ENCODE data around the gene BPTF.
"Not testable (repeated sequence)": the region's sequence is repeated elsewhere in the genome, so short reads cannot be mapped to it uniquely, and the experiment has no call there.

BPTF gene

DNA sequence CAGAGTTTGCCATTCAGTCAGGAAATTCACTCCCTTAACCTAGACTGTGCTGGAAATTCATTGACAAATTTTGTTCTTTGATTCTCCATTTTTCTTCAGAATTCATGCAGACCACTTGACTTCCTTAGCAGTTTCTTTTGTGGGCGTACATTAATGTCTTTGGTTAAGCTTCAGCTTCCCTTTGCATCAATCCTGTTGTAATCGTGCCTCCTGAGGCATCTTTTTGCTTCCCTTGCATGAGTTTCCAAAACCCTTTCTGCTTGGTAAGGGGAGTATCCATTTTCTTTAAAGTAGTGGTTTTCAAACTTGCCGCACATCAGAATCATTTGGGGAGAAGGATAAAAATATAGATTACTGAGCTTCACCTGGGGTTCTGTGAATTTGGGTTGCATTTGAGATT lies 23.5 kb downstream of the BPTF start:
- H3K9me3 Mint-ChIP-seq; H3K27me3 Mint-ChIP-seq; DNase-seq; H3K27ac Mint-ChIP-seq; ATAC-seq (replicated peaks): not testable (repeated sequence)
- Mint-ChIP-seq H3K4me1 (peaks cover 24 to 55% of the 10 kb centered on the region in 2 donors), H3K36me3 (peaks cover 10 to 13% of the 10 kb centered on the region in 2 donors), H3K4me3 (peak overlapping the region in 1 of 2 donors; percentile 17)

GRCh38 chr17:67850991-67851631 lies 25.8 kb downstream of the BPTF start:
- DNase-seq (no peak), ATAC-seq (replicated peaks) (no peak)
- Mint-ChIP-seq H3K4me3 (no peak overlapping the region), H3K27ac (peak overlapping the region; percentile 83), H3K36me3 (peaks cover 21 to 25% of the 10 kb centered on the region in 2 donors), H3K4me1 (peaks cover 37 to 69% of the 10 kb centered on the region in 2 donors), H3K9me3 (no peaks in the 10 kb centered on the region), H3K27me3 (no peaks in the 10 kb centered on the region)

DNA sequence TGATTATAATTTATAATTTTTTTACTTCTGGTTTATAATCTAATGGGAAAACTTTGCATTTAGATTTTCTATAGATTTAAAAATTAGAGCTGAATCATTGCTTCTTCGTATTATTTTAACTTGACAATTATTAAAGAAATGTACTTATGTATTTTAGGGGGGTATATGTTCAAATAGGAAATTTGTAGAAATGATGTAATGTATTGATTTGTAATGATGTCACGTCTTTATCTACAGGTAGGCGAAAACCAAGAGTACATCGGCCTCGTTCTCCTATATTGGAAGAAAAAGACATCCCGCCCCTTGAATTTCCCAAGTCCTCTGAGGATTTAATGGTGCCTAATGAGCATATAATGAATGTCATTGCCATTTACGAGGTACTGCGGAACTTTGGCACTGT lies 28.4 kb downstream of the BPTF start:
- DNase-seq (no peak), ATAC-seq (replicated peaks) (no peak)
- Mint-ChIP-seq H3K36me3 (peaks cover 20 to 36% of the 10 kb centered on the region in 2 donors), H3K9me3 (no peaks in the 10 kb centered on the region), H3K4me3 (no peak overlapping the region), H3K27ac (no peak overlapping the region), H3K4me1 (peaks cover 35 to 62% of the 10 kb centered on the region in 2 donors), H3K27me3 (no peaks in the 10 kb centered on the region)

GRCh38 chr17:67854378-67854777 lies 29.1 kb downstream of the BPTF start:
- ATAC-seq (replicated peaks) (no peak), DNase-seq (no peak)
- Mint-ChIP-seq H3K9me3 (no peaks in the 10 kb centered on the region), H3K36me3 (peaks cover 19 to 33% of the 10 kb centered on the region in 2 donors), H3K27me3 (no peaks in the 10 kb centered on the region), H3K4me1 (peaks cover 31 to 55% of the 10 kb centered on the region in 2 donors), H3K4me3 (peak overlapping the region in 1 of 2 donors; percentile 16), H3K27ac (peak overlapping the region; percentile 87)

- Mint-ChIP-seq H3K4me3 (peak overlapping the region; percentile 57 to 71), H3K27ac (peak overlapping the region; percentile 93), H3K4me1 (peaks cover 29 to 52% of the 10 kb centered on the region in 2 donors), H3K36me3 (peaks cover 13 to 30% of the 10 kb centered on the region in 2 donors), H3K9me3 (no peaks in the 10 kb centered on the region), H3K27me3 (no peaks in the 10 kb centered on the region)
- peak; percentile 8 for DNase-seq
- ATAC-seq (replicated peaks) = peak; percentile 88 to 90
These were observed 30.4 kb downstream of the BPTF start for GRCh38 chr17:67855504-67856324.

GRCh38 chr17:67856402-67856801 lies 31.1 kb downstream of the BPTF start:
- Mint-ChIP-seq H3K4me1 (peaks cover 30 to 52% of the 10 kb centered on the region in 2 donors), H3K4me3 (peak overlapping the region; percentile 57 to 71), H3K27ac (peak overlapping the region; percentile 93), H3K36me3 (peaks cover 17 to 35% of the 10 kb centered on the region in 2 donors)
- peak; percentile 36 to 57 for ATAC-seq (replicated peaks)
- DNase-seq, H3K27me3 Mint-ChIP-seq, H3K9me3 Mint-ChIP-seq: not testable (repeated sequence)

DNA sequence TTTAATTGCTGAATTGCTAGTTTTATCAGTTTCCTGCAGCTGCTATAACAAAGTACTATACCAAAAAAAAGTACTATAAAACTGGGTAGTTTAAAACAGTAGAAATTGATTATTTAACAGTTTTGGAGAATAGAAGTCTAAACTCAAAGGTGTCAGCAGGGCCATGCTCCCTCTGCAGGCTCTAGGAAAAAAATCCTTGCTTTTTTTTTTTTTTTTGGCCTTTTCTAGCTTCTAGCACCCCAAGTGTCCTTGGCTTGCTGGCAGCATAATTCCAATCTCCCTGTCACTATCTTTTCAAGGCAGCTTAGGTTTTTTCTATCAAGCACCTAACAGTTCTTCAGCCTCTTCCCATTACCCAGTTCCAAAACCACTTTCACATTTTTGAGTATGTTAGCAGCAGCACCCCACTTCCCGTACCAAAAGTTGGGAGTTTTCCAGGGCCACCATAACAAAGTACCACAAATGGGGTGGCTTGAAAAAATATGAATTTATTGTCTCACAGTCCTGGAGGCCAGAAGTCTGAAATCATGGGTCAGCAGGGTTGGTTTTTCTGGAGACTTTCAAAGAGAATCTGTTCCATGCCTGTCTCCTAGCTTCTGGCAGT lies 37.4 kb downstream of the BPTF start:
- no peak overlapping the region for H3K4me3 Mint-ChIP-seq
- no peak for ATAC-seq (replicated peaks)
- H3K27me3 Mint-ChIP-seq = no peaks in the 10 kb centered on the region
- peaks cover 21 to 39% of the 10 kb centered on the region in 2 donors for H3K36me3 Mint-ChIP-seq
- H3K27ac Mint-ChIP-seq = no peak overlapping the region
- H3K4me1 Mint-ChIP-seq = peaks cover 30 to 42% of the 10 kb centered on the region in 2 donors
- H3K9me3 Mint-ChIP-seq = no peaks in the 10 kb centered on the region
- DNase-seq = no peak

DNA sequence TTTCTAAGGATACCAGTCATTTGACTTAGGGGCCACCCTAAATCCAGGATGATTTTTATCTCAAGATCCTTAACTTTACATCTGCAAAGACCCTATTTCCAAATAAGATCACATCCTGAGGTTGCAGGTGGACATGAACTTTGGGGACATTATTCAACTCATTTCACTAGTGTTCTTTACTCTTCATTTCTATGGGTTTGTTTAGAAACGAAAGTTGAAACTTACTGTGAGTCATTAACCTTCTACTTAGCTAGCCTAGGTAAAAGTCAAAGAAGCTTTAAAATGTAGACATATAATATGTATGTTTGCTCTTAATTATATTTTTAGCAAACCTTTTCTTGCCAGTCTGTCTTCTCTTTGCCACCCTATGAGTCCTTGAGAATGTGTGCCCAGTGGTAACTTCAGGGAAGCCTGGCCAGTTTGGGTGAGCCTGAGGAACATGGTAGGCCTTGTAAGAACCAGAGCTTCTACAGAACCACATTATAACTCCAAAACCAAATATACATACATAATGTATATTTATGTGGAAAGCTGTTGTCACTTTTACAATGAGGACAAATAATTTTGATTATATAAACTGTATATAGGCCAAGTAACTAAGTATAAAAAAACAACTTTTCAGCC lies 38.4 kb downstream of the BPTF start:
- peak overlapping the region in 1 of 2 donors; percentile 47 for H3K4me3 Mint-ChIP-seq
- H3K27ac Mint-ChIP-seq = peak overlapping the region; percentile 72
- ATAC-seq (replicated peaks) (peak in 1 of 2 donors; percentile 45), DNase-seq (no peak)
- H3K27me3 Mint-ChIP-seq = no peaks in the 10 kb centered on the region
- H3K36me3 Mint-ChIP-seq = peaks cover 21 to 37% of the 10 kb centered on the region in 2 donors
- H3K4me1 Mint-ChIP-seq = peaks cover 30 to 42% of the 10 kb centered on the region in 2 donors
- H3K9me3 Mint-ChIP-seq = no peaks in the 10 kb centered on the region

- H3K27ac Mint-ChIP-seq = no peak overlapping the region
- no peaks in the 10 kb centered on the region for H3K9me3 Mint-ChIP-seq
- H3K4me3 Mint-ChIP-seq = no peak overlapping the region
- no peak for ATAC-seq (replicated peaks)
- no peaks in the 10 kb centered on the region for H3K27me3 Mint-ChIP-seq
- H3K4me1 Mint-ChIP-seq = peaks cover 31 to 41% of the 10 kb centered on the region in 2 donors
- H3K36me3 Mint-ChIP-seq = peaks cover 21 to 41% of the 10 kb centered on the region in 2 donors
- no peak for DNase-seq
These were observed 40.1 kb downstream of the BPTF start for GRCh38 chr17:67865438-67865837.

DNA sequence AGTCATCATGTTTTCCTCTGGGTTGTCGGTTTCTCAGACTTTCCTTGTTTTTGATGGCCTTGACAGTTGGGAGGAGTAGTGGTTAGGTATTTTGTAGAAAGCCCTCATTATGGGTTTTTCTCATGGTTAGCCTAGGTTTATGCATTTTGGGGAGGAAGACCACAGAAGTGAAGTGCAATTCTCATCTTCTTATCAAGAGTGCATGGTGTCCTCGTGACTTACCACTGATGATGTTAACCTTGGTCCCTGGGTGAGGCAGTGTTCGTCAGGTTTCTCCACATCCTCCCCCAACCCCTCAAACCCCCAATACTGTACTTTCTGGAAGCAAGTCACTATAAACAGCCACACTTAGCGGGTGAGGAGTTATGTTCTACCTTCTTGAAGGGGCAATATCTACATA lies 42.3 kb downstream of the BPTF start:
- peaks cover 23 to 28% of the 10 kb centered on the region in 2 donors for H3K4me1 Mint-ChIP-seq
- DNase-seq = no peak
- H3K27ac Mint-ChIP-seq = no peak overlapping the region
- no peak for ATAC-seq (replicated peaks)
- no peak overlapping the region for H3K4me3 Mint-ChIP-seq
- peaks cover 14 to 32% of the 10 kb centered on the region in 2 donors for H3K36me3 Mint-ChIP-seq
- no peaks in the 10 kb centered on the region for H3K27me3 Mint-ChIP-seq
- no peaks in the 10 kb centered on the region for H3K9me3 Mint-ChIP-seq

DNA sequence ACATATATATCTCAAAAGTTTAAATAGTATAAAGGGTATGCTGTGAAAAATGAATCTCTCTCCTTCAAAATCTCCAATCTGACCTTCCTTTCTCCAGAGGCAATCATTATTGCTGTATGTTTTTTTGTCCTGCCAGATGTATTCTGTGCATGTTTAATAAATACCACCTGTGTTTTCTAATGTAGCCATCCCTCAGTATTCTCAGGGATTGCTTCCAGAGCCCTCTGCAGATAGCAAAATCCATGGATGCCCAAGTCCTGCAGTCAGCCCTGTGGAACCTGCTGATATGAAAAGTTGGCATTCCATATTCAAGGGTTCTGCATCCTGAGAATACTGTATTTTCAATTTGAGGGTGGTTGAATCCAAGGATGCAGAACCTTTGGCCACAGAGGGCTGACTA lies 42.9 kb downstream of the BPTF start:
- no peak overlapping the region for H3K4me3 Mint-ChIP-seq

DNA sequence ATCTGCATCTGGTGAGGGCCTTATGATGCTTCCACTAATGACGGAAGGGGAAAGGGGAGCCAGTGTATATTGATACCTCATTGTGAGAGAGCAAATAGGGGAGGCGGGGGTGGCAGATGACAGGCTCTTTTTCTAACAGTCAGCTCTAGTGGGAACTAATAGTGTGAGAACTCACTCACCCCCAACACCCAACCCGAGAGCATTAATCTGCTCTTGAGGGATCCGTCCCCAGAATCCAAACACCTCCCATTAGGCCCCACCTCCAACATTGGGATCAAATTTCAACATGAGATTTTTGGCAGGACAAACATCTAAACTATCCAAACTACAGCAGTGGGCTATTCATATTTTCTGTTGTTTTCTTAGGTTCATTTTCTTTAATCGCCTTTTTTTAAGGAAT lies 54.4 kb downstream of the BPTF start:
- H3K9me3 Mint-ChIP-seq = no peaks in the 10 kb centered on the region
- H3K4me3 Mint-ChIP-seq = no peak overlapping the region
- H3K4me1 Mint-ChIP-seq = peaks cover 4 to 7% of the 10 kb centered on the region in 2 donors
- ATAC-seq (replicated peaks) (no peak), DNase-seq (no peak)
- H3K27ac Mint-ChIP-seq = no peak overlapping the region
- H3K36me3 Mint-ChIP-seq = peaks cover 31 to 34% of the 10 kb centered on the region in 2 donors
- H3K27me3 Mint-ChIP-seq = no peaks in the 10 kb centered on the region

More for the DNA sequence above, 42.9 kb downstream of the BPTF start:
- H3K27me3 Mint-ChIP-seq = no peaks in the 10 kb centered on the region
- ATAC-seq (replicated peaks) = no peak
- peaks cover 10 to 28% of the 10 kb centered on the region in 2 donors for H3K36me3 Mint-ChIP-seq
- peaks cover 18 to 24% of the 10 kb centered on the region in 2 donors for H3K4me1 Mint-ChIP-seq
- DNase-seq = no peak
- H3K9me3 Mint-ChIP-seq = no peaks in the 10 kb centered on the region
- H3K27ac Mint-ChIP-seq = no peak overlapping the region

GRCh38 chr17:67881083-67881482 lies 55.8 kb downstream of the BPTF start:
- Mint-ChIP-seq H3K27ac (no peak overlapping the region), H3K4me1 (peaks cover 4 to 7% of the 10 kb centered on the region in 2 donors), H3K9me3 (no peaks in the 10 kb centered on the region), H3K4me3 (no peak overlapping the region), H3K27me3 (no peaks in the 10 kb centered on the region), H3K36me3 (peaks cover 32 to 40% of the 10 kb centered on the region in 2 donors)
- DNase-seq = no peak
- ATAC-seq (replicated peaks) = no peak

DNA sequence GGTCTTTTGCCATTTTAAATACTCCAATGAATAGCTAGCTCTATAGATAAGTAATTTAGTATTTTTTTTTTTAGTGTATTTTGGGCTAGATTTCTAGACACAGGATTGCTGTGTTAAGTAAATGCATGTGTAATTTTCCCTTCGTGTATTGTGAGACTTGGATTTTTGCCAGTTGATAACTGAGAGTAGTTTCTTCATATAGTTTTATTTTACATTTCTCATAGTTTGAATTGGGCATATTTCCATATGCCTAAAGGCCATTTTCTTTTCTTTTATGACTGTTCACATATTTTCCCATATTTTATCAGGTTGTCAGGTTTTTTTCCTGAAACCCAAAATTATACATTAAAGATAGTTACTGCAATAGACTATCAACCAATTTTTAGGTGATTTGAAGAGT lies 59.4 kb downstream of the BPTF start:
- H3K9me3 Mint-ChIP-seq = no peaks in the 10 kb centered on the region
- no peak overlapping the region for H3K27ac Mint-ChIP-seq
- no peak overlapping the region for H3K4me3 Mint-ChIP-seq
- ATAC-seq (replicated peaks) = no peak
- no peaks in the 10 kb centered on the region for H3K27me3 Mint-ChIP-seq
- no peak for DNase-seq
- H3K36me3 Mint-ChIP-seq = peaks cover 19 to 29% of the 10 kb centered on the region in 2 donors
- H3K4me1 Mint-ChIP-seq = peaks cover 0 to 1% of the 10 kb centered on the region in 2 donors
